HL-60 (cell line): Measurements from ENCODE around the gene MLH1.

ENCODE experiments used
- GABPA ChIP-seq: IDR thresholded peaks from 2 replicates; pipeline ENCODE4 v1.6.1; 2012; ENCODE audit warnings: low read depth
- POLR2AphosphoS5 ChIP-seq: IDR thresholded peaks from 2 replicates; pipeline ENCODE4 v1.6.1; 2012; ENCODE audit warnings: low read depth
- SPI1 ChIP-seq: IDR thresholded peaks from 2 replicates; pipeline ENCODE4 v1.6.1; 2012; ENCODE audit warnings: low read depth, mild to moderate bottlenecking, borderline replicate concordance
- TF ChIP-seq, protein P1 (sequence below): IDR thresholded peaks from one replicate; pipeline ENCODE4 v1.5.1; 2011; ENCODE audit warnings: low read length, control low read depth, inconsistent platforms; ENCODE audit not compliant: insufficient read depth
- TF ChIP-seq, protein P2 (sequence below): IDR thresholded peaks from 2 replicates; pipeline ENCODE4 v1.6.1; 2012; ENCODE audit warnings: low read depth; ENCODE audit not compliant: insufficient replicate concordance

DNA sequence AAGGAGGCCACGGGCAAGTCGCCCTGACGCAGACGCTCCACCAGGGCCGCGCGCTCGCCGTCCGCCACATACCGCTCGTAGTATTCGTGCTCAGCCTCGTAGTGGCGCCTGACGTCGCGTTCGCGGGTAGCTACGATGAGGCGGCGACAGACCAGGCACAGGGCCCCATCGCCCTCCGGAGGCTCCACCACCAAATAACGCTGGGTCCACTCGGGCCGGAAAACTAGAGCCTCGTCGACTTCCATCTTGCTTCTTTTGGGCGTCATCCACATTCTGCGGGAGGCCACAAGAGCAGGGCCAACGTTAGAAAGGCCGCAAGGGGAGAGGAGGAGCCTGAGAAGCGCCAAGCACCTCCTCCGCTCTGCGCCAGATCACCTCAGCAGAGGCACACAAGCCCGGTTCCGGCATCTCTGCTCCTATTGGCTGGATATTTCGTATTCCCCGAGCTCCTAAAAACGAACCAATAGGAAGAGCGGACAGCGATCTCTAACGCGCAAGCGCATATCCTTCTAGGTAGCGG lies 452 bp upstream of the MLH1 start, which contains the start of gene EPM2AIP1:
- TF ChIP-seq, protein P1, sequence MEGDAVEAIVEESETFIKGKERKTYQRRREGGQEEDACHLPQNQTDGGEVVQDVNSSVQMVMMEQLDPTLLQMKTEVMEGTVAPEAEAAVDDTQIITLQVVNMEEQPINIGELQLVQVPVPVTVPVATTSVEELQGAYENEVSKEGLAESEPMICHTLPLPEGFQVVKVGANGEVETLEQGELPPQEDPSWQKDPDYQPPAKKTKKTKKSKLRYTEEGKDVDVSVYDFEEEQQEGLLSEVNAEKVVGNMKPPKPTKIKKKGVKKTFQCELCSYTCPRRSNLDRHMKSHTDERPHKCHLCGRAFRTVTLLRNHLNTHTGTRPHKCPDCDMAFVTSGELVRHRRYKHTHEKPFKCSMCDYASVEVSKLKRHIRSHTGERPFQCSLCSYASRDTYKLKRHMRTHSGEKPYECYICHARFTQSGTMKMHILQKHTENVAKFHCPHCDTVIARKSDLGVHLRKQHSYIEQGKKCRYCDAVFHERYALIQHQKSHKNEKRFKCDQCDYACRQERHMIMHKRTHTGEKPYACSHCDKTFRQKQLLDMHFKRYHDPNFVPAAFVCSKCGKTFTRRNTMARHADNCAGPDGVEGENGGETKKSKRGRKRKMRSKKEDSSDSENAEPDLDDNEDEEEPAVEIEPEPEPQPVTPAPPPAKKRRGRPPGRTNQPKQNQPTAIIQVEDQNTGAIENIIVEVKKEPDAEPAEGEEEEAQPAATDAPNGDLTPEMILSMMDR: no peak
- peak; percentile 79 for TF ChIP-seq POLR2AphosphoS5
- TF ChIP-seq, protein P2, sequence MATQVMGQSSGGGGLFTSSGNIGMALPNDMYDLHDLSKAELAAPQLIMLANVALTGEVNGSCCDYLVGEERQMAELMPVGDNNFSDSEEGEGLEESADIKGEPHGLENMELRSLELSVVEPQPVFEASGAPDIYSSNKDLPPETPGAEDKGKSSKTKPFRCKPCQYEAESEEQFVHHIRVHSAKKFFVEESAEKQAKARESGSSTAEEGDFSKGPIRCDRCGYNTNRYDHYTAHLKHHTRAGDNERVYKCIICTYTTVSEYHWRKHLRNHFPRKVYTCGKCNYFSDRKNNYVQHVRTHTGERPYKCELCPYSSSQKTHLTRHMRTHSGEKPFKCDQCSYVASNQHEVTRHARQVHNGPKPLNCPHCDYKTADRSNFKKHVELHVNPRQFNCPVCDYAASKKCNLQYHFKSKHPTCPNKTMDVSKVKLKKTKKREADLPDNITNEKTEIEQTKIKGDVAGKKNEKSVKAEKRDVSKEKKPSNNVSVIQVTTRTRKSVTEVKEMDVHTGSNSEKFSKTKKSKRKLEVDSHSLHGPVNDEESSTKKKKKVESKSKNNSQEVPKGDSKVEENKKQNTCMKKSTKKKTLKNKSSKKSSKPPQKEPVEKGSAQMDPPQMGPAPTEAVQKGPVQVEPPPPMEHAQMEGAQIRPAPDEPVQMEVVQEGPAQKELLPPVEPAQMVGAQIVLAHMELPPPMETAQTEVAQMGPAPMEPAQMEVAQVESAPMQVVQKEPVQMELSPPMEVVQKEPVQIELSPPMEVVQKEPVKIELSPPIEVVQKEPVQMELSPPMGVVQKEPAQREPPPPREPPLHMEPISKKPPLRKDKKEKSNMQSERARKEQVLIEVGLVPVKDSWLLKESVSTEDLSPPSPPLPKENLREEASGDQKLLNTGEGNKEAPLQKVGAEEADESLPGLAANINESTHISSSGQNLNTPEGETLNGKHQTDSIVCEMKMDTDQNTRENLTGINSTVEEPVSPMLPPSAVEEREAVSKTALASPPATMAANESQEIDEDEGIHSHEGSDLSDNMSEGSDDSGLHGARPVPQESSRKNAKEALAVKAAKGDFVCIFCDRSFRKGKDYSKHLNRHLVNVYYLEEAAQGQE: peak; percentile 63
- no peak for TF ChIP-seq GABPA
- TF ChIP-seq SPI1: no peak
